Natural killer cell (primary cell): ENCODE measurements around the gene NCOA1. TPM values are rescaled to one million over a fixed set of nuclear protein-coding genes. Genes with fewer than 3 reads are reported as not detected.
A peak's percentile ranks its signal among the peaks of the same experiment; 100 is the strongest.

ENCODE experiments used
- ATAC-seq, 3 donors: fragments of 150-1000 bp in 2 of 3; fragments of 200-7000 bp in 1 of 3; cut with Tn5 transposase; 1 replicate in 1 of 3; 2 replicates in 2 of 3; pipeline ENCODE4 v1.10.0; 2021; ENCODE audit warnings: mild to moderate bottlenecking in 2 of 3, moderate library complexity in 2 of 3
- DNase-seq, 2 donors: peaks; one replicate each; pipeline versions ENCODE4 v3.0.0 to v3.0.0-alpha.2; 2013 to 2021; ENCODE audit warnings: mixed read lengths in 1 of 2
- H3K27ac ChIP-seq: one replicate; pipeline ENCODE4 v1.5.1; 2013; ENCODE audit warnings: mild to moderate bottlenecking, low read length
- H3K27me3 ChIP-seq: one replicate; pipeline ENCODE4 v1.6.1; 2013; ENCODE audit warnings: low read length; ENCODE audit not compliant: control insufficient read depth, insufficient read depth
- H3K36me3 ChIP-seq: one replicate; pipeline ENCODE4 v1.6.1; 2013; ENCODE audit warnings: low read length; ENCODE audit not compliant: control insufficient read depth, insufficient read depth
- H3K4me1 ChIP-seq: one replicate; pipeline ENCODE4 v1.6.1; 2013; ENCODE audit warnings: low read length; ENCODE audit not compliant: control insufficient read depth, insufficient read depth
- H3K4me3 ChIP-seq: one replicate; pipeline ENCODE4 v1.5.1; 2013; ENCODE audit warnings: low read length
- H3K9me3 ChIP-seq: one replicate; pipeline ENCODE4 v1.6.1; 2013; ENCODE audit warnings: low read length; ENCODE audit not compliant: control insufficient read depth, insufficient read depth
- H3K27ac Mint-ChIP-seq, 2 donors: one replicate each; pipeline ENCODE4 v1.8.0; 2022; ENCODE audit warnings: mild to moderate bottlenecking in 2 of 2, mixed read lengths in 2 of 2, moderate library complexity in 1 of 2
- H3K27me3 Mint-ChIP-seq, 2 donors: one replicate each; pipeline ENCODE4 v1.8.0; 2022; ENCODE audit warnings: low read depth in 2 of 2, mixed read lengths in 2 of 2
- H3K36me3 Mint-ChIP-seq: one replicate; pipeline ENCODE4 v1.8.0; 2022; ENCODE audit warnings: mixed read lengths
- H3K4me1 Mint-ChIP-seq, 2 donors: one replicate each; pipeline ENCODE4 v1.8.0; 2022; ENCODE audit warnings: mixed read lengths in 2 of 2
- H3K4me3 Mint-ChIP-seq: one replicate; pipeline ENCODE4 v1.8.0; 2022; ENCODE audit warnings: mild to moderate bottlenecking, moderate library complexity, mixed read lengths
- H3K9me3 Mint-ChIP-seq, 2 donors: one replicate each; pipeline ENCODE4 v1.8.0; 2022; ENCODE audit warnings: mixed read lengths in 2 of 2
- WGBS: methylation state at CpG from one replicate; pipeline ENCODE4 v1.1.7; 2013; ENCODE audit warnings: missing lambda C conversion rate; ENCODE audit not compliant: insufficient coverage; 5-methylcytosine and 5-hydroxymethylcytosine counted together
- intact Hi-C: fragments of 100-400 bp; cut with micrococcal nuclease; formaldehyde crosslinking; loops from one replicate; pipeline ENCODE4 v1.14.2; 2022
- total RNA-seq, 4 donors: library from RNA; stranded (reverse); fragments of 120-200 nt in 1 of 4; gene quantifications; one replicate each; pipeline versions ENCODE4 v1.2.3 to v1.2.4, GENCODE V29; 2013 to 2022
- TF ChIP-seq, protein P1 (sequence below): fragments of 200-600 bp; IDR thresholded peaks from one replicate; pipeline ENCODE4 v1.8.0; 2022; ENCODE audit warnings: antibody characterized with exemption

NCOA1 gene
- total RNA-seq, 3 donors from 2014 or later (not counting 1 experiment from before 2014, with no cell fraction given) = 122 to 149 (median 124) TPM

DNA sequence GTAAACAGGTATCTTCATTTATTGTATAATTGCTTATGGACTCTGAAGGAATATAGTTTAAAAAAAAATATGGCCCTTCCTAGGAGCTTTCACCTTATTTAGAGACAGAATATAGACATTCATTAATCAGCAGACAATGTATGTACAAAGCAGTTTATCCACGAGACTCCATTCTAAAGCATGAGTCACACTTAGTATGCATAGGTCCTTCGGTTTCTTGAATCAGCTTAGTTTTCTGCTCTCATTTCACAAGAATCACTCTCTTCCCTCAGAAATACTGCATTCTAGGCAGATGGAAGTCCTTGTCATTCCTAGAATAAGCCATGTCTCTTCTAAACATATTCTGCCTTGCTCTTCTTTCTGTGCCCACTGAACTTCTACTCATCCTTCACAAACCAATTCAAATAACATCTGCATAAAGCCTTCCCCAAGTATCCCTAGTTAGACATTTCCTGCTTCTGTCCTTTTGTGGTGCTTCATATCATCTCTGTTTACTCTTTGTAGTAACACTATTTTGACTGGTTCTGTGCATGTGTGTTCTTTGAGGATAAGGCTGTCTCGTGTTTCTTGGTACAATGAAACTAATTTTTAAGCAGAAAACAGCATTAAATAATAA lies 217.6 kb downstream of the NCOA1 start:
- ATAC-seq = no peak
- intact Hi-C loops = no loop called here
- Mint-ChIP-seq H3K27me3 (no peaks in the 10 kb centered on the region), H3K4me3 (no peak overlapping the region), H3K27ac (peak overlapping the region in 1 of 2 donors; percentile 17), H3K4me1 (peaks cover 5 to 6% of the 10 kb centered on the region in 2 donors), H3K36me3 (peaks cover 36% of the 10 kb centered on the region), H3K9me3 (no peaks in the 10 kb centered on the region)
- Histone ChIP-seq H3K27me3 (no peaks in the 10 kb centered on the region), H3K27ac (no peak overlapping the region), H3K4me1 (no peaks in the 10 kb centered on the region), H3K36me3 (peaks cover 56% of the 10 kb centered on the region), H3K4me3 (no peak overlapping the region), H3K9me3 (no peaks in the 10 kb centered on the region)
- 94% methylated on average over 2 of the region's 3 CpGs for WGBS
- no peak for DNase-seq
- TF ChIP-seq, protein P1, sequence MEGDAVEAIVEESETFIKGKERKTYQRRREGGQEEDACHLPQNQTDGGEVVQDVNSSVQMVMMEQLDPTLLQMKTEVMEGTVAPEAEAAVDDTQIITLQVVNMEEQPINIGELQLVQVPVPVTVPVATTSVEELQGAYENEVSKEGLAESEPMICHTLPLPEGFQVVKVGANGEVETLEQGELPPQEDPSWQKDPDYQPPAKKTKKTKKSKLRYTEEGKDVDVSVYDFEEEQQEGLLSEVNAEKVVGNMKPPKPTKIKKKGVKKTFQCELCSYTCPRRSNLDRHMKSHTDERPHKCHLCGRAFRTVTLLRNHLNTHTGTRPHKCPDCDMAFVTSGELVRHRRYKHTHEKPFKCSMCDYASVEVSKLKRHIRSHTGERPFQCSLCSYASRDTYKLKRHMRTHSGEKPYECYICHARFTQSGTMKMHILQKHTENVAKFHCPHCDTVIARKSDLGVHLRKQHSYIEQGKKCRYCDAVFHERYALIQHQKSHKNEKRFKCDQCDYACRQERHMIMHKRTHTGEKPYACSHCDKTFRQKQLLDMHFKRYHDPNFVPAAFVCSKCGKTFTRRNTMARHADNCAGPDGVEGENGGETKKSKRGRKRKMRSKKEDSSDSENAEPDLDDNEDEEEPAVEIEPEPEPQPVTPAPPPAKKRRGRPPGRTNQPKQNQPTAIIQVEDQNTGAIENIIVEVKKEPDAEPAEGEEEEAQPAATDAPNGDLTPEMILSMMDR = no peak

DNA sequence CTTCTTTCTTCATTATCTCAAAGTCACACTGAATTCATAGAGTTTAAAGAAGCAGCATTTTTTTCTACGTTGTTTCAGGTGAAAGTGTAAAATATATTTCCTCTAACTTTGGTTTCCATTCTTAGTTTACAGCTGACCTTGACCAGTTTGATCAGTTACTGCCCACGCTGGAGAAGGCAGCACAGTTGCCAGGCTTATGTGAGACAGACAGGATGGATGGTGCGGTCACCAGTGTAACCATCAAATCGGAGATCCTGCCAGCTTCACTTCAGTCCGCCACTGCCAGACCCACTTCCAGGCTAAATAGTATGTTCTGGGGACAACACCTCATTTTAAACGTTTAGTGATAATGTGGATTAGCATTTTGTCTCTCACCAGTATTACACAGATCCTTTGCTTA lies 219.8 kb downstream of the NCOA1 start:
- H3K36me3 Mint-ChIP-seq = peaks cover 50% of the 10 kb centered on the region
- no peak for ATAC-seq
- H3K9me3 ChIP-seq = no peaks in the 10 kb centered on the region
- TF ChIP-seq, protein P1 = no peak
- intact Hi-C loops = no loop called here
- WGBS = 94% methylated on average over 5 of the region's 6 CpGs
- no peak overlapping the region for H3K4me3 ChIP-seq
- H3K27ac ChIP-seq = no peak overlapping the region
- H3K9me3 Mint-ChIP-seq = no peaks in the 10 kb centered on the region
- no peaks in the 10 kb centered on the region for H3K27me3 ChIP-seq
- H3K27ac Mint-ChIP-seq = peak overlapping the region in 1 of 2 donors; percentile 14
- no peaks in the 10 kb centered on the region for H3K4me1 ChIP-seq
- no peaks in the 10 kb centered on the region for H3K27me3 Mint-ChIP-seq
- no peak for DNase-seq
- H3K4me3 Mint-ChIP-seq = no peak overlapping the region
- peaks cover 65% of the 10 kb centered on the region for H3K36me3 ChIP-seq
- peaks cover 6% of the 10 kb centered on the region in 2 donors for H3K4me1 Mint-ChIP-seq

DNA sequence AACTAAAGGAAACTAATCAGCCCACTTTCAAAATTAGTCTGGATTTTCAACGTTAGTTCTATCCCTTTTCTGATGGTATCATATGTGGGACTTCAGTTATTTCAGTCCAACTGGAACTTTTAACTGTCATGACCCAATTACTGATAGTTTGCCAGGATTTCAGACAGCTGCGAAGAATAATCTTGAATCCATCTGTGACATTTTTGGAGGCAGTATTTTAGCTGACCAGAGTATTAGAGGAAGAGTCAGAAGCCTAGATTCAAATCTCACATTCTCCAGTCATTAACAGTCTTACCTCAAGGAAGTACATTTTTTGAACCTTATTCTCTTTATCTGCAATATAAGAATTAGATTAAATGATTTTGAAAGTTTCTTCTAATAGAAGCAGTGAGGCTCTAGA lies 220.8 kb downstream of the NCOA1 start:
- peaks cover 65% of the 10 kb centered on the region for H3K36me3 ChIP-seq
- H3K4me1 ChIP-seq = no peaks in the 10 kb centered on the region
- no peak overlapping the region for H3K4me3 ChIP-seq
- Mint-ChIP-seq H3K4me1 (peaks cover 6% of the 10 kb centered on the region in 2 donors), H3K27ac (peak overlapping the region in 1 of 2 donors; percentile 81), H3K4me3 (no peak overlapping the region), H3K9me3 (no peaks in the 10 kb centered on the region), H3K36me3 (peaks cover 47% of the 10 kb centered on the region), H3K27me3 (no peaks in the 10 kb centered on the region)
- ATAC-seq = no peak
- H3K27me3 ChIP-seq = no peaks in the 10 kb centered on the region
- no peak overlapping the region for H3K27ac ChIP-seq
- TF ChIP-seq, protein P1 = no peak
- 95% methylated on average over 2 of the region's 2 CpGs for WGBS
- DNase-seq = no peak
- H3K9me3 ChIP-seq = no peaks in the 10 kb centered on the region
- intact Hi-C loops = no loop called here

DNA sequence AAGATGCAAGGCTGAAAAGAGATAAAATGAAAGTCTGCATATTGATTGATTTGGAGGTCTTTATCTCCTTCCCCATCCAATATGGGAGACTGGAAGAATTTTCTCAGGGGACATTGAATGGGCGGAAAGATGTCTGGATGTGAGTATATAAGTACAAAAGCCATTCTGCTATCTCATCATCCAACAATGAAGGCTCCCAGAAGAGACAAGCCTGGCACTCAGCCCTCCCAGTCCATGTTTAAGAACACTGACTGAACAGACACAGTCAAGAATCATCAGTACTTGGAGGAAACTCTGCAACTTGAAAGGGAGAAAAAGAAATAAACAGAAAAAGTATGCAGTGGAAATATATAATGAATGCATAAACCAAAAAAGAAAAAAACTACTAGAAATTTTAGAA lies 221.2 kb downstream of the NCOA1 start:
- H3K27me3 Mint-ChIP-seq = no peaks in the 10 kb centered on the region
- peaks cover 42% of the 10 kb centered on the region for H3K36me3 Mint-ChIP-seq
- peak overlapping the region in 1 of 2 donors; percentile 81 for H3K27ac Mint-ChIP-seq
- no peaks in the 10 kb centered on the region for H3K4me1 ChIP-seq
- no peaks in the 10 kb centered on the region for H3K9me3 ChIP-seq
- DNase-seq = no peak
- no CpG with 5 or more reads among the region's 1 CpG for WGBS
- intact Hi-C loops = no loop called here
- no peak overlapping the region for H3K4me3 ChIP-seq
- no peak for ATAC-seq
- H3K4me3 Mint-ChIP-seq = no peak overlapping the region
- no peak overlapping the region for H3K27ac ChIP-seq
- no peaks in the 10 kb centered on the region for H3K27me3 ChIP-seq
- peaks cover 6% of the 10 kb centered on the region in 2 donors for H3K4me1 Mint-ChIP-seq
- TF ChIP-seq, protein P1 = no peak
- H3K9me3 Mint-ChIP-seq = no peaks in the 10 kb centered on the region
- H3K36me3 ChIP-seq = peaks cover 61% of the 10 kb centered on the region
